NK-92 (cell line): ENCODE measurements around the gene KISS1R.
"Not testable (repeated sequence)": the region's sequence is repeated elsewhere in the genome, so short reads cannot be mapped to it uniquely, and the experiment has no call there.

ENCODE experiments used
- DNase-seq: peaks from one replicate; lab custom pipeline; 2025; ENCODE audit not compliant: unreplicated experiment; lab: John Stamatoyannopoulos, UW

KISS1R gene

GRCh38 chr19:952049-952679, 35.0 kb downstream of the KISS1R start:
- DNase-seq = no peak

- DNase-seq = no peak
Measured at GRCh38 chr19:952680-953444, 35.7 kb downstream of the KISS1R start.

- no peak for DNase-seq
Measured at GRCh38 chr19:953445-954271, 36.5 kb downstream of the KISS1R start.

GRCh38 chr19:954272-954671, 37.1 kb downstream of the KISS1R start:
- DNase-seq = no peak

- no peak for DNase-seq
Measured at GRCh38 chr19:954672-955494, 37.8 kb downstream of the KISS1R start.

- DNase-seq = no peak
Measured at GRCh38 chr19:955803-956765, 39.0 kb downstream of the KISS1R start.

GRCh38 chr19:956766-957440, 39.8 kb downstream of the KISS1R start:
- DNase-seq = no peak

- not testable (repeated sequence) for DNase-seq
Measured at GRCh38 chr19:957578-957977, 40.4 kb downstream of the KISS1R start.

GRCh38 chr19:958967-959855, 42.1 kb downstream of the KISS1R start:
- no peak for DNase-seq

GRCh38 chr19:960020-960419, 42.9 kb downstream of the KISS1R start:
- no peak for DNase-seq

- no peak for DNase-seq
Measured at GRCh38 chr19:960601-960938, 43.4 kb downstream of the KISS1R start.

- DNase-seq = no peak
Measured at GRCh38 chr19:961866-962620, 44.9 kb downstream of the KISS1R start.

GRCh38 chr19:962683-963400, 45.7 kb downstream of the KISS1R start:
- no peak for DNase-seq

- DNase-seq = no peak
Measured at GRCh38 chr19:963486-963951, 46.4 kb downstream of the KISS1R start.

GRCh38 chr19:964116-964520, 47.0 kb downstream of the KISS1R start:
- no peak for DNase-seq

- no peak for DNase-seq
Measured at GRCh38 chr19:964761-965694, 47.9 kb downstream of the KISS1R start.
